Germinal center (tissue), 1 donor: ENCODE data around the gene HLTF.
"Not testable (repeated sequence)": the region's sequence is repeated elsewhere in the genome, so short reads cannot be mapped to it uniquely, and the experiment has no call there.

ENCODE experiments used
- DNase-seq: peaks from one replicate; pipeline ENCODE4 v3.0.0; 2012; ENCODE audit warnings: mixed read lengths, low spot score

Gene HLTF

DNA sequence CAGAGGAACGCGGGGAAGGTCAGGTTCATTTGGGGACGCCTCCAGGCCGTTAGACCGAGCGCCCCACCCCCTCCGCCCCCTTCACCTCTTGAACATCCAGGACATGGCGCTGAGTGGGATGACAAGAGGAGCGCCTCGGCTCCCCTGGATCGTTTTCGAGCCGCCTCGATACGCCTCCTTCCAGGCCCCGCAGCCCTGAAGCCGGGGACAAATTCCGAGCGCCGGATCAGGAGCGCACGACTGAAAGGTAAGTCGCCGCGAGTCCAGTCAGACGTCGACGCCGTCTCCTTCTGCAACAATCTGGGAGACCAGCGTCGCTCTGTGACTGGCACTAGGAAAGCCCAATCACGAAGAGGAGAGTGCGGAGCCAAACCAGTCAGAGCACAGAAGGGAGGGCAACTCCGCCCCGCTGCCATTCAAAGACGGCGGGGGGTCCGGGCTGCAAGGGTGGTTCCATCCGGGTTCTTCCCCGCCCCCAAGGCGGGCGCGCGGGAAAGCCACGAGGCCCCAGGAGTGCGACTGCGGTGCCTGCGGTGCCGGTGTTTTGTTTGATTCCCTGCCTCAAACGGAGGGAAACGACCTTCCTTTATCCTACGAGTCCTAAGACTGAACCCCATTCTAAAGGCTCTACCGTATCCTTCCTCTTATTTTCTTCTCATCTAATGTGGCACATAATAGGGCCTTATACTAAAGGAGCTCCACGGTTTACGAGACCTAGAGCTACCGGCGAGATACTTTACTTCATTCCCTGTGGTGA lies at the start of gene HLTF:
Gene HLTF (minus strand): TSS at position 302 of the 757 bp plus-strand sequence. CDS start 197 bp downstream, at position 105.
- peak; percentile 97 for DNase-seq

- DNase-seq: no peak
These were observed 48.2 kb upstream of the HLTF start for GRCh38 chr3:149134575-149134974.

GRCh38 chr3:149131589-149131988 lies 45.3 kb upstream of the HLTF start:
- no peak for DNase-seq

GRCh38 chr3:149129326-149130205 lies 43.2 kb upstream of the HLTF start, which contains the start of gene HPS3:
Gene HPS3, plus strand, starts transcription at chr3:149129638. Its CDS starts 86 bp downstream, at chr3:149129724.
- peak; percentile 91 for DNase-seq

- DNase-seq: no peak
These were observed 42.5 kb upstream of the HLTF start for GRCh38 chr3:149128821-149129220.

GRCh38 chr3:149122721-149123578 lies 36.6 kb upstream of the HLTF start:
- DNase-seq: no peak

DNA sequence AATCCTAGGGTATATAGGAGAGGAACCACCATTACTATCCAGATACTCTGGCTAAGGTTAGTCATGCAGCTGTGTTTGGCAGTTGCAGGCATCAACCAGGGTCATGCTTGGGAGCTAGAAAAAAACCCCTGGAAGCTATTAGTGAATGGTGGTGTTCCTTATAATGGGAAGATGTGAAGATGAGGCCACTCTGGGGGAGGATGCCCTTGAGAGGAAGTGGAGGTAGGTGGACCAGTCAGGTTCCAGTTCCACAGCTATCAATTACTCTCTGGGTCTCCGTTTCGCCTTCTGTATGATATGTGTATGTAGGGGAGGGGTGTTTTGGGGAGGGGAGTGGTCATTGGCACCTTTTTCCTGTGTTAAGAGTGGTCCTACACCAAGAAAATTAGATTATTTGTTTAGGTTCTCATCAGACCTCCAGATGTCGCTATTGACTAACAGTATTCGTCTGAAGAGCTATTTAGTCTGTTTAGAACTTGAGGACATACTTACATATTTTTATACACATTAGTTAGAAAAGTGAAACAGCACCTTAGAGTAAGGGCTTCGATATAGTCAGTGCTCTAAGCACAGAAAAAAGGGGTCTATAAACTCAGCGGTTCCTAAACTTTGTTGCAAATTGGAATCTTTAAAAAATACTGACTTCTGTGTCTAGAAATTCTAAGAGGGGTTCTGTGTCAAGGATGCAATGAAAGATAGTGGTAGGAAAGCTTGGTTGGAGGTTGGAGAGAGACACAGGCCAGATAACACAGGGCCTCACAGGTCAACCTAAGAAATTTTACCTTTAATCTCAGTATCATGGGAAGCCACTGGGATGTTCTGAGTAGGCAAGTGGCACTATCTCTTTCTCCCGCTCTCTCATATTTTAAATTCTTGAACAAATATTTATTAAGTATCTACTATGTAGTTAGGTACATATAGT lies 34.0 kb upstream of the HLTF start:
- DNase-seq: peak; percentile 61

GRCh38 chr3:149119466-149119865 lies 33.1 kb upstream of the HLTF start:
- DNase-seq: no peak

DNA sequence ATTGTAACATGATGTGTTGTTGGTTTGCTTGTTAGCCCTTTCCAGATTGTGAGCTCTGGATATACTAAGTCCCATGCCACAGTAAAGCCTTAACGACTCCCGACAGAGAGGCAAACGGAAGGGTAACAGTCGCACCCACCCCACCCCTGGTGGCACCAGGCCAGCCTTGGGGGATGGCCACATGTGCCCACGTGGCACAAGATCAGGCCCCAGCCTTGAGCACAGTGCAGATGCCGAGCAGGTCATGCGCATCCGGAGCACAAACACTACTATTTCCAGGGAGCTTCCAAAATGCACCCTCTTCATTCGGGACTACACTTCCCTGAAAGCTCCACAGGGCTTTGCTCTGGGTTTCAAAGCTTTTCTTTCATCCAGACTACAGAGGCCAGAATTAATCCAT lies 32.4 kb upstream of the HLTF start:
- no peak for DNase-seq

- DNase-seq: no peak
These were observed 28.8 kb upstream of the HLTF start for GRCh38 chr3:149115114-149115513.

DNA sequence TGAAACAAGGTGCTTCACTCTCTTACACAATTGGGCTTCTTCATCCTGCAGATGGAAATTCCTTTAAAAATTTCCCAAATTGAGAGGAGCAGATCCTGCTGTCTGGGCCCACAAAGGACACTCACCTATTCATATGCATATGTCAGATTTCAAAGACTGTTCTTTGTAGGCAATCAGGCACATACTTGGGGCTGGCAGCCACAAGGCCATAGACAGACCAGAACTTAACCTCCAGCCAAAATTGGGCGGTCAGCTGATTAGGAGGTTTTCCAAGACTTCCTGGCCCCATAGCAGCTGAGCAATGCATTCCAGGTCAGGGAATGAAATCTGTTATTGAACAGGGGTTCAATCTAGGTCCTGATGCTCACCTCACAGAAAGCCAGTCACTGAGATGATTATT lies 28.1 kb upstream of the HLTF start:
- no peak for DNase-seq

- DNase-seq: no peak
These were observed 18.2 kb upstream of the HLTF start for GRCh38 chr3:149104484-149104883.

GRCh38 chr3:149101641-149102040 lies 15.3 kb upstream of the HLTF start:
- DNase-seq: no peak

- DNase-seq: no peak
These were observed 14.8 kb upstream of the HLTF start for GRCh38 chr3:149101154-149101553.

DNA sequence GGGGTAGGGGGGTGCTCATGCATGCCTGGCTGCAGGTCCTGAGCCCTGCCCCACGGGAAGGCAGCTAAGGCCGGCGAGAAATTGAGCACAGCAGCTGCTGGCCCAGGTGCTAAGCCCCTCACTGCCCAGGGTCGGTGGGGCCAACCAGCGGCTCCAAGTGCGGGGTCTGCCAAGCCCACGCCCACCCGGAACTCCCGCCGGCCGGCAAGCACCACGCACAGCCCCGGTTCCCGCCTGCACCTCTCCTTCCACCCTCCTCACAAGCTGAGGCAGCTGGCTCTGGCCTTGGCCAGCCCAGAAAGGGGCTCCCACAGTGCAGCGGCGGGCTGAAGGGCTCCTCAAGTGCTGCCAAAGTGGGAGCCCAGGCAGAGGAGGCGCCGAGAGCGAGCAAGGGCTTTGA lies 11.7 kb upstream of the HLTF start:
- not testable (repeated sequence) for DNase-seq

GRCh38 chr3:149095487-149095886 lies 9.2 kb upstream of the HLTF start:
- peak; percentile 21 for DNase-seq

- DNase-seq: no peak
These were observed 5.7 kb upstream of the HLTF start for GRCh38 chr3:149091983-149092382.

DNA sequence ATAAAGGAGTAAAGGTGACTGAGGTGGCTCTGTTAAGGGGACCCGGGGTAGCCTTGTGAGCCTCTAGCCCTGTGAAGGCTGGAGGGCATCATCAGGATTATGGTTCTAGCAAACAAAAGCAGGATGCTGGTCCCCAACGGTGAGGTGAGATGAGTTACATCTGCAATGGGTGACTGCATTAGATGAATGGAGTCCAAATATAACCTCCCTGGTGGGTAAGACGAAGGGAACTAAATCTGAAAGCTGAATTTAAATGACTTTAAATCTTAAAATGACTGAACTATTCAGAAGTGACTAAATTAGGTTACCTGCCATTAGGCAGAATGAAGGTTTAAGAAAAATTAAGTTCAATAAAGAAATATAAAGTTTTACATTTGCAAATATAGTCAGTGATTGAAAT lies 4.6 kb upstream of the HLTF start:
- DNase-seq: no peak

DNA sequence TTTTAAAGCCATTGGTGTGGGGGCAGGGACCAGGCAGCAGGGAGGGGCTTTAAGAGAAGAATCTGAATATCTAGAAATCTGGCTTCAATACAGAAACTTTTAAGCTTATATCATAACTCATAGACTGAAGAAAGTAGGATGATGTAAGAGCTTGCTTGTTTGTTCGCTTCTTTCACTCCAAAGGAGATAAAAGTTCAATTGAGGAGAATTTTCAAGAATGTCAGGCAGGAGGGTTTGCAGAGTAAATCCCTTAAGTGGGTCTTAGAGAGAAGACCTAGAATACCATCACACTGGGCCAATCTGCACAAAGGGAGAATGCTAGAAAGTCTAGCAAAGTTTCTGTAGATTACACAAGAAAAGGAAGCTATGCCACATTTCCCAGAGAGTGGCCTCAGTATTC lies 4.1 kb upstream of the HLTF start:
- DNase-seq: no peak

- DNase-seq: no peak
These were observed 3.1 kb upstream of the HLTF start for GRCh38 chr3:149089395-149089794.

DNA sequence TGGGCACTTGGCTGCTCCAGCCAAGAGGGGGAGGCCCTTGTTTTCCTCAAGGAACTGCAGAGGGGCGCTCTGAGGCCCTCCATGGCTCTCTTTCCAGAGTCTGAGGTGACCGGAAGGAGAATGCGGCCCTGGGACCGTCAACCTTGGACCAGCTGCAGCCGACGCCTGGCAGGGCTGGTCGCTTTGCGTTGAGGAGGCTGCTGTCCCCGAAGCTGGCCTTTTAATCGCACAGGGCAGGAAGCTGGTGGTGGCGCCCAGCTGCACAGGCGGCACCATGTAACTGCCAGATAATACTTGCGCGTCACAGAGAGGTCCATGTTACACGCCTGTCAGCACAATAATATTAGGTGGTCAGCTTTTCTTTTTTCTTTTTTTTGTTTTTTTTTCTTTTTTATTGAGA lies 875 bp upstream of the HLTF start:
- DNase-seq: no peak
